Stomach smooth muscle (tissue), 2 donors: ENCODE measurements around the gene NSUN7.
"Not testable (repeated sequence)": the region's sequence is repeated elsewhere in the genome, so short reads cannot be mapped to it uniquely, and the experiment has no call there.

ENCODE experiments used
- H3K27ac ChIP-seq: one replicate; pipeline ENCODE4 v1.7.0; 2013; ENCODE audit warnings: mild to moderate bottlenecking, low read length, inconsistent platforms
- H3K27me3 ChIP-seq, 2 donors: one replicate each; pipeline ENCODE4 v1.7.0; 2013; ENCODE audit warnings: low read length in 2 of 2; ENCODE audit not compliant: insufficient read depth in 2 of 2, control insufficient read depth in 1 of 2
- H3K36me3 ChIP-seq, 2 donors: one replicate each; pipeline ENCODE4 v1.7.0; 2013; ENCODE audit warnings: low read length in 2 of 2; ENCODE audit not compliant: control insufficient read depth in 2 of 2, insufficient read depth in 2 of 2
- H3K4me1 ChIP-seq: one replicate; pipeline ENCODE4 v1.7.0; 2013; ENCODE audit warnings: low read length; ENCODE audit not compliant: control insufficient read depth, insufficient read depth
- H3K4me3 ChIP-seq, 2 donors: one replicate each; pipeline ENCODE4 v1.7.0; 2013; ENCODE audit warnings: low read length in 2 of 2
- H3K9ac ChIP-seq, 2 donors: one replicate each; pipeline ENCODE4 v1.7.0; 2013; ENCODE audit warnings: low read length in 2 of 2, mild to moderate bottlenecking in 1 of 2
- H3K9me3 ChIP-seq, 2 donors: one replicate each; pipeline ENCODE4 v1.7.0; 2013; ENCODE audit warnings: low read length in 2 of 2; ENCODE audit not compliant: control insufficient read depth in 2 of 2
- donor health status: healthy.
- donor health status: Pancreatic carcinoma.

Gene NSUN7

GRCh38 chr4:40812386-40812785 is 62.6 kb downstream of the NSUN7 start:
- Histone ChIP-seq H3K9ac (no peak overlapping the region), H3K27ac (no peak overlapping the region), H3K9me3 (no peaks in the 10 kb centered on the region), H3K36me3 (peaks cover 3 to 13% of the 10 kb centered on the region in 2 donors), H3K27me3 (no peaks in the 10 kb centered on the region), H3K4me3 (no peak overlapping the region), H3K4me1 (no peaks in the 10 kb centered on the region)

GRCh38 chr4:40812856-40813255 is 63.1 kb downstream of the NSUN7 start:
- no peak overlapping the region for H3K27ac ChIP-seq
- H3K27me3 ChIP-seq: no peaks in the 10 kb centered on the region
- H3K4me3 ChIP-seq: no peak overlapping the region
- no peaks in the 10 kb centered on the region for H3K9me3 ChIP-seq
- H3K4me1 ChIP-seq: no peaks in the 10 kb centered on the region
- peaks cover 3 to 13% of the 10 kb centered on the region in 2 donors for H3K36me3 ChIP-seq
- H3K9ac ChIP-seq: no peak overlapping the region

GRCh38 chr4:40817157-40817556 is 67.4 kb downstream of the NSUN7 start:
- not testable (repeated sequence) for H3K4me3 ChIP-seq, H3K9me3 ChIP-seq, H3K27me3 ChIP-seq, H3K27ac ChIP-seq, H3K4me1 ChIP-seq, H3K9ac ChIP-seq
- peaks cover 9 to 24% of the 10 kb centered on the region in 2 donors for H3K36me3 ChIP-seq

GRCh38 chr4:40820101-40820500 is 70.3 kb downstream of the NSUN7 start:
- Histone ChIP-seq H3K27ac (no peak overlapping the region), H3K9me3 (no peaks in the 10 kb centered on the region), H3K4me1 (no peaks in the 10 kb centered on the region), H3K4me3 (no peak overlapping the region), H3K9ac (no peak overlapping the region), H3K36me3 (peaks cover 12 to 25% of the 10 kb centered on the region in 2 donors), H3K27me3 (no peaks in the 10 kb centered on the region)

- Histone ChIP-seq H3K4me3 (no peak overlapping the region), H3K27me3 (no peaks in the 10 kb centered on the region), H3K36me3 (peaks cover 9 to 26% of the 10 kb centered on the region in 2 donors), H3K4me1 (peaks cover 5% of the 10 kb centered on the region), H3K27ac (no peak overlapping the region), H3K9me3 (no peaks in the 10 kb centered on the region), H3K9ac (no peak overlapping the region)
Observed at GRCh38 chr4:40822420-40823166, 72.8 kb downstream of the NSUN7 start.

GRCh38 chr4:40825014-40825838 is 75.5 kb downstream of the NSUN7 start:
- Histone ChIP-seq H3K27me3 (no peaks in the 10 kb centered on the region), H3K4me3 (peak overlapping the region; percentile 7 to 47), H3K9ac (peak overlapping the region in 1 of 2 donors; percentile 37), H3K4me1 (peaks cover 5% of the 10 kb centered on the region), H3K9me3 (no peaks in the 10 kb centered on the region), H3K36me3 (peaks cover 20 to 30% of the 10 kb centered on the region in 2 donors), H3K27ac (peak overlapping the region; percentile 75)

GRCh38 chr4:40826821-40827220 is 77.1 kb downstream of the NSUN7 start:
- H3K4me1 ChIP-seq: peaks cover 5% of the 10 kb centered on the region

GRCh38 chr4:40827758-40828157 is 78.0 kb downstream of the NSUN7 start:
- Histone ChIP-seq H3K9me3 (no peaks in the 10 kb centered on the region), H3K4me3 (no peak overlapping the region), H3K4me1 (peaks cover 5% of the 10 kb centered on the region), H3K27me3 (no peaks in the 10 kb centered on the region), H3K36me3 (peaks cover 13 to 20% of the 10 kb centered on the region in 2 donors), H3K27ac (no peak overlapping the region), H3K9ac (no peak overlapping the region)

More at GRCh38 chr4:40826821-40827220, 77.1 kb downstream of the NSUN7 start:
- no peaks in the 10 kb centered on the region for H3K27me3 ChIP-seq
- H3K4me3 ChIP-seq: no peak overlapping the region
- H3K9ac ChIP-seq: no peak overlapping the region
- H3K36me3 ChIP-seq: peaks cover 16 to 25% of the 10 kb centered on the region in 2 donors
- H3K9me3 ChIP-seq: no peaks in the 10 kb centered on the region
- H3K27ac ChIP-seq: no peak overlapping the region

GRCh38 chr4:40828661-40829060 is 78.9 kb downstream of the NSUN7 start:
- no peaks in the 10 kb centered on the region for H3K9me3 ChIP-seq
- no peak overlapping the region for H3K27ac ChIP-seq
- no peak overlapping the region for H3K4me3 ChIP-seq
- H3K4me1 ChIP-seq: peaks cover 5% of the 10 kb centered on the region
- no peaks in the 10 kb centered on the region for H3K27me3 ChIP-seq
- peaks cover 11 to 15% of the 10 kb centered on the region in 2 donors for H3K36me3 ChIP-seq
- no peak overlapping the region for H3K9ac ChIP-seq

GRCh38 chr4:40829586-40829985 is 79.8 kb downstream of the NSUN7 start:
- Histone ChIP-seq H3K36me3 (peaks cover 11 to 15% of the 10 kb centered on the region in 2 donors), H3K9ac (no peak overlapping the region)

More at GRCh38 chr4:40829586-40829985, 79.8 kb downstream of the NSUN7 start:
- Histone ChIP-seq H3K27me3 (no peaks in the 10 kb centered on the region), H3K4me1 (peaks cover 5% of the 10 kb centered on the region), H3K4me3 (no peak overlapping the region), H3K9me3 (no peaks in the 10 kb centered on the region), H3K27ac (no peak overlapping the region)
